H1 (cell line): ENCODE data around the gene RPP25L. TPM values are rescaled to one million over a fixed set of nuclear protein-coding genes. Genes with fewer than 3 reads are reported as not detected.

Experiments used
- CTCF ChIA-PET: fragments of 300-600 bp; sonication (Branson Sonifier 250); formaldehyde crosslinking; loops from one replicate; lab custom pipeline; 2021; ENCODE audit not compliant: partially characterized antibody; lab: Charles Lee
- POLR2A ChIA-PET: fragments of 300-600 bp; sonication (Branson Sonifier 250); formaldehyde crosslinking; loops from one replicate; lab custom pipeline; 2021; ENCODE audit warnings: inconsistent platforms; ENCODE audit not compliant: partially characterized antibody; lab: Charles Lee
- DNase-seq, 2 experiments: peaks; one replicate each; pipeline versions ENCODE4 v3.0.0 to v3.0.0-alpha.2; 2010 to 2022; ENCODE audit warnings: low spot score in 2 of 2, low read depth in 1 of 2, mixed read lengths in 1 of 2
- FAIRE-seq: peaks from 2 replicates; lab custom pipeline; 2011; peaks lifted over from hg19 to GRCh38; lab: Jason Lieb, UNC
- H2AFZ ChIP-seq: 2 replicates; pipeline ENCODE4 v1.8.1; 2012; ENCODE audit warnings: low read length, inconsistent platforms
- H2AK5ac ChIP-seq: 2 replicates; pipeline ENCODE4 v1.6.1; 2013; ENCODE audit warnings: low read depth, low read length
- H2BK120ac ChIP-seq: replicated peaks from 2 replicates; pipeline ENCODE3; 2013; ENCODE audit warnings: low read depth, low read length, inconsistent platforms
- H2BK12ac ChIP-seq: 2 replicates; pipeline ENCODE4 v1.6.1; 2013; ENCODE audit warnings: low read depth, low read length
- H2BK15ac ChIP-seq: 2 replicates; pipeline ENCODE4 v1.6.1; 2013; ENCODE audit warnings: low read length
- H2BK20ac ChIP-seq: 2 replicates; pipeline ENCODE4 v1.6.1; 2013; ENCODE audit warnings: low read length
- H2BK5ac ChIP-seq: 2 replicates; pipeline ENCODE4 v1.6.1; 2013; ENCODE audit warnings: low read depth, low read length
- H3K14ac ChIP-seq: 2 replicates; pipeline ENCODE4 v1.6.1; 2013; ENCODE audit warnings: inconsistent platforms; ENCODE audit not compliant: insufficient read length
- H3K18ac ChIP-seq: 2 replicates; pipeline ENCODE4 v1.6.1; 2013; ENCODE audit warnings: low read length; ENCODE audit errors: extremely low read depth
- H3K23ac ChIP-seq: 2 replicates; pipeline ENCODE4 v1.6.1; 2013; ENCODE audit warnings: inconsistent platforms; ENCODE audit not compliant: insufficient read length
- H3K23me2 ChIP-seq: 2 replicates; pipeline ENCODE4 v1.6.1; 2013; ENCODE audit warnings: low read depth, low read length
- H3K27ac ChIP-seq: 2 replicates; pipeline ENCODE4 v1.6.1; 2011; ENCODE audit warnings: low read depth, low read length, inconsistent platforms
- H3K27me3 ChIP-seq, 4 experiments: replicated peaks in 1 of 4; 1 replicate in 1 of 4; 2 replicates in 3 of 4; pipeline versions ENCODE4 v1.6.1 to v1.8.1; 2011 to 2013; ENCODE audit warnings: low read length in 3 of 4, mild to moderate bottlenecking in 3 of 4, inconsistent platforms in 2 of 4, mixed read lengths in 2 of 4, moderate library complexity in 1 of 4; ENCODE audit not compliant: control insufficient read depth in 3 of 4, insufficient read depth in 3 of 4; ENCODE audit errors: extremely low read depth in 1 of 4
- H3K36me3 ChIP-seq, 4 experiments: 2 replicates each; pipeline versions ENCODE4 v1.6.1 to v1.8.1; 2011 to 2013; ENCODE audit warnings: mild to moderate bottlenecking in 4 of 4, low read length in 3 of 4, moderate library complexity in 2 of 4, control low read depth in 1 of 4, inconsistent platforms in 1 of 4; ENCODE audit not compliant: insufficient read depth in 4 of 4, control insufficient read depth in 2 of 4
- H3K4ac ChIP-seq: replicated peaks from 2 replicates; pipeline ENCODE3; 2013; ENCODE audit warnings: low read length, low read depth, mixed read lengths, inconsistent platforms; ENCODE audit not compliant: insufficient read length
- H3K4me1 ChIP-seq, 4 experiments: replicated peaks in 1 of 4; 1 replicate in 1 of 4; 2 replicates in 3 of 4; pipeline versions ENCODE4 v1.6.1 to v1.8.1; 2011 to 2013; ENCODE audit warnings: low read length in 3 of 4, inconsistent platforms in 2 of 4, mixed read lengths in 1 of 4; ENCODE audit not compliant: insufficient read depth in 4 of 4, control insufficient read depth in 3 of 4
- H3K4me2 ChIP-seq, 2 experiments: 2 replicates each; pipeline versions ENCODE4 v1.6.1 to v1.8.1; 2011 to 2013; ENCODE audit warnings: low read depth in 2 of 2, low read length in 2 of 2, control low read depth in 1 of 2, inconsistent platforms in 1 of 2, mild to moderate bottlenecking in 1 of 2; ENCODE audit not compliant: insufficient read depth in 1 of 2
- H3K4me3 ChIP-seq, 4 experiments: fragments of 200-600, 300-600 bp in 1 of 4; sonication (generic), shearing (Covaris generic), sonication (Bioruptor Twin) in 1 of 4; 2 replicates each; pipeline versions ENCODE4 v1.5.1 to v1.8.1; 2011 to 2016; ENCODE audit warnings: low read length in 4 of 4, low read depth in 3 of 4, control low read depth in 2 of 4, inconsistent platforms in 2 of 4, mild to moderate bottlenecking in 2 of 4, mixed read lengths in 1 of 4, moderate library complexity in 1 of 4; ENCODE audit not compliant: insufficient read depth in 2 of 4; ENCODE audit errors: extremely low read depth in 1 of 4
- H3K56ac ChIP-seq: replicated peaks from 2 replicates; pipeline ENCODE3; 2013; ENCODE audit warnings: low read depth, mild to moderate bottlenecking, mixed read lengths, low read length, inconsistent platforms; ENCODE audit not compliant: insufficient read length
- H3K79me1 ChIP-seq: 2 replicates; pipeline ENCODE4 v1.6.1; 2013; ENCODE audit warnings: low read depth, low read length, control low read depth
- H3K79me2 ChIP-seq, 2 experiments: 2 replicates each; pipeline versions ENCODE4 v1.6.1 to v1.8.1; 2012 to 2013; ENCODE audit warnings: low read length in 2 of 2, mild to moderate bottlenecking in 2 of 2, inconsistent platforms in 1 of 2; ENCODE audit not compliant: insufficient read depth in 2 of 2, control insufficient read depth in 1 of 2
- H3K9ac ChIP-seq, 4 experiments: replicated peaks in 1 of 4; 1 replicate in 1 of 4; 2 replicates in 3 of 4; pipeline versions ENCODE4 v1.6.1 to v1.8.1; 2011 to 2013; ENCODE audit warnings: low read depth in 3 of 4, low read length in 3 of 4, control low read depth in 2 of 4, mild to moderate bottlenecking in 2 of 4, moderate library complexity in 2 of 4, inconsistent platforms in 1 of 4; ENCODE audit errors: extremely low read depth in 1 of 4
- H3K9me3 ChIP-seq, 2 experiments: 2 replicates each; pipeline versions ENCODE4 v1.6.1 to v1.8.1; 2012 to 2013; ENCODE audit warnings: mild to moderate bottlenecking in 2 of 2, moderate library complexity in 2 of 2, control low read depth in 1 of 2, inconsistent platforms in 1 of 2, low read depth in 1 of 2, low read length in 1 of 2, mixed read lengths in 1 of 2; ENCODE audit not compliant: insufficient read depth in 2 of 2
- H4K20me1 ChIP-seq, 2 experiments: replicated peaks in 1 of 2; 2 replicates each; pipeline versions ENCODE3 to v1.8.1; 2011 to 2013; ENCODE audit warnings: inconsistent platforms in 2 of 2, low read length in 2 of 2, mild to moderate bottlenecking in 1 of 2; ENCODE audit not compliant: insufficient read depth in 2 of 2, control insufficient read depth in 1 of 2
- H4K5ac ChIP-seq: 2 replicates; pipeline ENCODE4 v1.6.1; 2013; ENCODE audit warnings: low read length, low read depth, mixed read lengths, inconsistent platforms; ENCODE audit not compliant: insufficient read length
- H4K8ac ChIP-seq: 2 replicates; pipeline ENCODE4 v1.8.0; 2013; ENCODE audit warnings: mild to moderate bottlenecking, moderate library complexity, low read length, inconsistent platforms; ENCODE audit not compliant: insufficient read depth; ENCODE audit errors: extremely low read depth
- H4K91ac ChIP-seq: replicated peaks from 2 replicates; pipeline ENCODE3; 2013; ENCODE audit warnings: low read length, mixed read lengths, inconsistent platforms; ENCODE audit not compliant: insufficient read length
- BRCA1 ChIP-seq: IDR thresholded peaks from 2 replicates; pipeline ENCODE4 v1.6.1; 2012; ENCODE audit warnings: low read depth, low read length, improper control_type of control experiment
- CBX5 ChIP-seq: fragments of 300-800, 300-1000 bp; sonication (generic); IDR thresholded peaks from 2 replicates; pipeline ENCODE4 v1.7.1; 2016; ENCODE audit warnings: antibody characterized with exemption, low read length, low read depth
- CEBPB ChIP-seq: IDR thresholded peaks from 2 replicates; pipeline ENCODE4 v1.6.1; 2012; ENCODE audit warnings: low read depth, low read length
- CREB1 ChIP-seq: IDR thresholded peaks from 2 replicates; pipeline ENCODE4 v1.6.1; 2012; ENCODE audit warnings: inconsistent platforms
- CTBP2 ChIP-seq: IDR thresholded peaks from 2 replicates; pipeline ENCODE4 v1.7.0; 2011; ENCODE audit warnings: borderline replicate concordance, mild to moderate bottlenecking, moderate library complexity, mixed read lengths, low read length; ENCODE audit not compliant: insufficient read depth, insufficient read length
- GABPA ChIP-seq: IDR thresholded peaks from 2 replicates; pipeline ENCODE4 v1.6.1; 2011; ENCODE audit warnings: mild to moderate bottlenecking, low read length, moderate library complexity, borderline replicate concordance; ENCODE audit not compliant: insufficient read depth
- GTF2F1 ChIP-seq: IDR thresholded peaks from 2 replicates; pipeline ENCODE4 v1.6.1; 2012; ENCODE audit warnings: low read depth, low read length, improper control_type of control experiment, borderline replicate concordance
- JUN ChIP-seq: IDR thresholded peaks from 2 replicates; pipeline ENCODE4 v1.6.1; 2011; ENCODE audit warnings: low read depth, mild to moderate bottlenecking, improper control_type of control experiment, low read length
- KDM1A ChIP-seq: fragments of 200-600, 300-600 bp; sonication (generic); IDR thresholded peaks from 2 replicates; pipeline ENCODE4 v1.7.1; 2016; ENCODE audit warnings: mild to moderate bottlenecking, low read length, borderline replicate concordance
- NANOG ChIP-seq: IDR thresholded peaks from 2 replicates; pipeline ENCODE4 v1.6.1; 2011; ENCODE audit warnings: low read length, low read depth, mild to moderate bottlenecking, inconsistent platforms; ENCODE audit not compliant: insufficient read depth, poor library complexity, severe bottlenecking
- POLR2A ChIP-seq, 2 experiments: IDR thresholded peaks; 1 replicate in 1 of 2; 2 replicates in 1 of 2; pipeline ENCODE4 v1.6.1; 2011; ENCODE audit warnings: low read depth in 2 of 2, low read length in 2 of 2, mild to moderate bottlenecking in 2 of 2; ENCODE audit errors: control extremely low read depth in 1 of 2
- RFX5 ChIP-seq: IDR thresholded peaks from 2 replicates; pipeline ENCODE4 v1.6.1; 2011; ENCODE audit warnings: low read depth, low read length, improper control_type of control experiment, borderline replicate concordance
- TAF1 ChIP-seq: IDR thresholded peaks from 2 replicates; pipeline ENCODE4 v1.6.1; 2011; ENCODE audit warnings: mild to moderate bottlenecking, low read depth, low read length
- TCF12 ChIP-seq: IDR thresholded peaks from 2 replicates; pipeline ENCODE4 v1.6.1; 2011; ENCODE audit warnings: low read depth, mild to moderate bottlenecking, low read length
- TEAD4 ChIP-seq: IDR thresholded peaks from 2 replicates; pipeline ENCODE4 v1.6.1; 2012; ENCODE audit warnings: low read depth, low read length, inconsistent platforms, mixed read lengths
- WGBS, 2 experiments: shearing (Covaris generic) in 1 of 2; methylation state at CpG; one replicate each; pipeline versions ENCODE4 v1.1.6 to v1.1.7; 2013 to 2015; ENCODE audit warnings: low lambda C conversion rate in 2 of 2, mixed read lengths in 2 of 2, inconsistent platforms in 1 of 2, low coverage in 1 of 2, missing lambda C conversion rate in 1 of 2; ENCODE audit not compliant: insufficient replicate concordance in 2 of 2, insufficient coverage in 1 of 2, insufficient read length in 1 of 2; ENCODE audit errors: extremely low coverage in 1 of 2, missing lambda C conversion rate in 1 of 2; 5-methylcytosine and 5-hydroxymethylcytosine counted together
- polyA plus RNA-seq, 7 experiments: library from polyadenylated mRNA; depleted of rRNA in 3 of 7; stranded (reverse) in 5 of 7; unstranded in 2 of 7; fragments of >200 nt in 5 of 7; fragments of 200-250 nt in 2 of 7; gene quantifications; 1 replicate in 5 of 7; 2 replicates in 1 of 7; 4 replicates in 1 of 7; pipeline versions ENCODE4 v1.2.1 to v1.2.3, GENCODE V29; 2011 to 2013; ENCODE audit warnings: missing spikeins in 2 of 7, mixed read lengths in 2 of 7
- total RNA-seq: library from RNA; stranded (reverse); fragmentation: NEBNext Ultra II Directional; extraction: Animal tissue kit (Norgen Biotek cat#: 25700); gene quantifications from 2 replicates; pipeline ENCODE4 v1.2.1, GENCODE V29; 2021

Gene RPP25L
- total and polyA plus RNA-seq, 2 of the 8 experiments (the other 6 are each of a cell fraction or from before 2014, with no cell fraction given), result 21.6 to 75.0 TPM

DNA sequence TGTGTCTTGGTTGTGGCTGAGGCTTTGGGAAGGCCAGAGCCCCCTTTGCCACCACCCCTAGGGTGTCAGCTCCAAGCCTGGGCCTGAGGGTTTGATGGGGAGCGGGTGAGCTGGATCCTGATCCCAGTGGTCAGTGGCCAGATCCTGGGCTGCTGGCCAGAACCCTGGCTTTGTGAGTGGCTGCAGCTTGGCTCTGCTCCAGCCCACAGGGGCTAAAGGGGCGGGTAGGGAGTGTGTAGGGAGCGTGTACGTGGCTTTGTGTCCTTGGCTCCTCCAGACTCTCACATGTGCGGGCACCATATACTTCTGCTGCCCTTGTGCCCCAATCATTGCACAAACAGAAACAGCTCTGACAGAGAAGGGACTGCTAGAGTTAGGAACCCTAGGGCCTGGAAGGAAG lies 38.9 kb upstream of the RPP25L start:
- no peak overlapping the region for H2BK120ac ChIP-seq
- no peak overlapping the region for H2AK5ac ChIP-seq
- no peak overlapping the region for H4K5ac ChIP-seq
- no peak overlapping the region for H2BK20ac ChIP-seq
- peaks cover 9 to 37% (median 19%) of the 10 kb centered on the region in 4 experiments for H3K4me1 ChIP-seq
- peak overlapping the region in 1 of 2 experiments; percentile 77; a peak in 1 of 4 replicates for H3K4me2 ChIP-seq
- H3K56ac ChIP-seq, result no peak overlapping the region
- H3K79me1 ChIP-seq, result peaks cover 6% of the 10 kb centered on the region; the same call in 1 of the 2 replicates
- H2BK5ac ChIP-seq, result no peak overlapping the region
- peaks cover 3 to 23% (median 8%) of the 10 kb centered on the region in 4 experiments; a peak in 7 of 8 replicates for H3K36me3 ChIP-seq
- FAIRE-seq (no peak), DNase-seq (no peak)
- H2AFZ ChIP-seq, result no peak overlapping the region
- H3K14ac ChIP-seq, result no peak overlapping the region
- no peak overlapping the region for H3K4ac ChIP-seq
- POLR2A ChIA-PET, result interaction anchor here (1.4 to 12.8 kb wide), 3 partner anchors 11 to 20 kb away, joined by 3 to 127 read pairs (median 92); partner anchors contain the start of genes ARID3C, CCL27 and SIGMAR1
- peaks cover 15% of the 10 kb centered on the region for H3K23me2 ChIP-seq
- H4K8ac ChIP-seq, result no peak overlapping the region
- H3K9ac ChIP-seq, result no peak overlapping the region; a peak in 1 of 7 replicates
- H3K79me2 ChIP-seq, result peaks cover 0 to 12% of the 10 kb centered on the region in 2 experiments; a peak in 1 of 4 replicates
- no peak overlapping the region for H3K4me3 ChIP-seq
- H3K23ac ChIP-seq, result no peak overlapping the region
- H3K9me3 ChIP-seq, result no peaks in the 10 kb centered on the region
- no peak overlapping the region for H2BK12ac ChIP-seq
- no peak overlapping the region for H3K18ac ChIP-seq
- no peak overlapping the region for H3K27ac ChIP-seq
- H3K27me3 ChIP-seq, result no peaks in the 10 kb centered on the region; a peak in 1 of 7 replicates
- H4K91ac ChIP-seq, result no peak overlapping the region
- H2BK15ac ChIP-seq, result no peak overlapping the region
- 88% methylated on average over 5 of the region's 5 CpGs; no CpG with 5 or more reads in 1 of the 2 experiments for WGBS, 2 experiments
- peaks cover 2 to 12% of the 10 kb centered on the region in 2 experiments for H4K20me1 ChIP-seq
- CTCF ChIA-PET, result interaction anchor here (1.4 to 15.2 kb wide), 3 partner anchors 9 to 52 kb away, joined by 4 to 277 read pairs (median 23); partner anchors contain the start of genes GALT and SIGMAR1
- TF ChIP-seq CBX5 (no peak), RFX5 (no peak), TCF12 (no peak), CTBP2 (no peak), JUN (no peak), BRCA1 (no peak), POLR2A (IDR thresholded peaks at IDR 0.05; ENCODE audit: control extremely low read depth in 1 of 2, low read depth in 2 of 2, low read length in 2 of 2) (no peak), CEBPB (no peak), TAF1 (no peak), CREB1 (no peak), GTF2F1 (no peak), KDM1A (no peak), GABPA (no peak), TEAD4 (no peak), NANOG (no peak)
